C1 segment of cervical spinal cord (tissue), 14 donors: Measurements from ENCODE around the gene GPATCH4.

ENCODE experiments used
- DNase-seq, 14 donors: peaks; one replicate each; lab custom pipeline; 2025; lab: John Stamatoyannopoulos, UW

The GPATCH4 gene

DNA sequence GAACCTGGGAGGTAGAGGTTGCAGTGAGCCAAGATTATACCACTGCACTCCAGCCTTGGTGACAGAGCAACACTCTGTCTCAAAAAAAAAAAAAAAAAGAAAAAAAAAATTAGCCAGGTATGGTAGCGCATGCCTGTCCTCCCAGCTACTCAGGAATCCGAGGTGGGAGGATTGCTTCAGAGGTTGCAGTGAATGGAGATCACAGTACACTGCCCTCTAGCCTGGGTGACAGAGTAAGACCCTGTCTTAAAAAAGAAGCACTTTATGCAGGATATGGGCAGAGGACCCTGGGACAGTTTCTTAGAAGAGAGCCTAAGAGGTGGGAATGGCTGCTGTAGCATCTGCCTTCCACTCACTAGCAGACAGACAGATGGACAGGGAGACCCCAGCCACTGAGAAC lies 51.9 kb downstream of the GPATCH4 start:
- no peak for DNase-seq

DNA sequence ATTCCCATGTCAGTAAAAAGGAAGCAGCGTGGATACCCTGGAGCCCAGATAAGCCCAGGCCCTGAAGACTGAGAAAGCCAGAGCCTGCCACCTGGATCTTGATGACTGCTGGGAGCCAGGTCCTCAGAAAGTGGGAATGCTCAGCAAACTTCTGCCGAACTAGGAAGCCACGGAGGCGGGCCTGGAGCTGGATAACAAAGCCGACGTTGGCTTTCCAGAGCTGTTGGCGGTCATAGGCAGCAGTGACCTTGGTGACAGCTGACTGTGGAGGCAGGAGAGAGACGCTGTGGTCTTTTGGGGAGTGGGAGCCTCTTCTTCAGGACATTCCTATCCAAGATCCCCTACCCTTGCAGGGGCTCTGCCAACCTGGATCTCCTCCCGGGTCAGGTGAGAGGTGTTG lies 53.3 kb downstream of the GPATCH4 start:
- no peak for DNase-seq

DNA sequence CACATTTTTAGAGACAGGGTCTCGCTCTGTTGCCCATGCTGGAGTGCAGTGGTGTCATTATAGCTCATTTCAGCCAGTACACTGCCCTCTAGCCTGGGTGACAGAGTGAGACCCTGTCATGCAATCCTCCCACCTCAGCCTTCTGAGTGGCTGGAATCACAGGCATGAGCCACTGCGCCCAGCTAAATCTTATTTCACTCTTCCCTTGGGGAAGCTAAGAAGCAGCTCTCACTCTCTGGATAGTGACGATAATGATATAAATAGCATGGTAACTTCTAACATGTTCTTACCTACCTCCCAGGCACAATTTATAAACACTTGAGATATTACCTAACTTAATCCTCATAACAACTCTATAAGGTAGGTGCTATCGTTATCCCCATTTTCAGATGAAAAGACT lies 53.8 kb downstream of the GPATCH4 start:
- DNase-seq = no peak

DNA sequence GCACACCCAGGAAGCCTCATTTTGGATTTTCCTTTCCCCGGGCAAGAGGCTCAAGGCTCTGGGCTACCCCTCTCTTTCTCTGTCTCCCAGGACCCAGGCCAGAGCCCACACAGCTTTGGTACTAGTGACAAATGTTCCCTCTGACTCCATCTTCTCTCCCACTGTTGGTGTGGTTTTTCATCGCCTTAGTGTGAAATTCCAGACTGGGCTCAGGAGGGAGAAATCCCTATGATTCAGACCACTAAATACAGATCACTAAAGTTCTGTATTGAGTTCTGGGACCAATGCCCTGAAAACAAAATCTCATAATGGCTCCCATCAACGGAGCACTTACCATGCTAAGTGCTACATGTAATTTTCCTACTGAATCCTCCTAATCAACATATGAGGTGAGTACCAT lies 55.0 kb downstream of the GPATCH4 start:
- DNase-seq = no peak

DNA sequence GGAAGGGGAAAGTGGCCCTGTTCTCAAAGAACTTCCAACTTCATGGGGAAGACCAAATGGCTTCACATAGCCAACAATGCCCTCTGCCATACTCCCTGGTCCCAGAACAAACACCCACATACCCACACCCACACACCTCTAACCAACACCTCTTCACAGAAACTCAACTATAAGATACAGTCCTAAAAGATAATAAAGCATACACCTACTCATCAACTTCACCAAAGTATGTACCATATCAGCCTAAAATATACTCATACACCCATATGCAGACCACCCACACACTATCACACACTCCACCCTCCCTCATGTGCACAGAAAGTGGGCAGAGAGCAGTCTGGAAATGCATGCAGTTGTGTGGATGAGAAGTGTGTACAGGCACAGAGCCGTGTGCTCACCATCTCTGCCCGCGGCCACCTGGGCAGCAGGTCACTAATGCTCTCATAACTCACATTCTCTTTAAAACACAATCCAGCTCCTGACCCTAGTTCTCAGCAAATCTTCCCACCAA lies 56.6 kb downstream of the GPATCH4 start:
- DNase-seq = no peak
